NCI-H1417 treated with DMSO at 0.1 percent for 48 hours (cell line): ENCODE data around the gene METTL26.

ENCODE experiments used
- DNase-seq: peaks from one replicate; lab custom pipeline; 2025; lab: John Stamatoyannopoulos, UW

Gene METTL26

DNA sequence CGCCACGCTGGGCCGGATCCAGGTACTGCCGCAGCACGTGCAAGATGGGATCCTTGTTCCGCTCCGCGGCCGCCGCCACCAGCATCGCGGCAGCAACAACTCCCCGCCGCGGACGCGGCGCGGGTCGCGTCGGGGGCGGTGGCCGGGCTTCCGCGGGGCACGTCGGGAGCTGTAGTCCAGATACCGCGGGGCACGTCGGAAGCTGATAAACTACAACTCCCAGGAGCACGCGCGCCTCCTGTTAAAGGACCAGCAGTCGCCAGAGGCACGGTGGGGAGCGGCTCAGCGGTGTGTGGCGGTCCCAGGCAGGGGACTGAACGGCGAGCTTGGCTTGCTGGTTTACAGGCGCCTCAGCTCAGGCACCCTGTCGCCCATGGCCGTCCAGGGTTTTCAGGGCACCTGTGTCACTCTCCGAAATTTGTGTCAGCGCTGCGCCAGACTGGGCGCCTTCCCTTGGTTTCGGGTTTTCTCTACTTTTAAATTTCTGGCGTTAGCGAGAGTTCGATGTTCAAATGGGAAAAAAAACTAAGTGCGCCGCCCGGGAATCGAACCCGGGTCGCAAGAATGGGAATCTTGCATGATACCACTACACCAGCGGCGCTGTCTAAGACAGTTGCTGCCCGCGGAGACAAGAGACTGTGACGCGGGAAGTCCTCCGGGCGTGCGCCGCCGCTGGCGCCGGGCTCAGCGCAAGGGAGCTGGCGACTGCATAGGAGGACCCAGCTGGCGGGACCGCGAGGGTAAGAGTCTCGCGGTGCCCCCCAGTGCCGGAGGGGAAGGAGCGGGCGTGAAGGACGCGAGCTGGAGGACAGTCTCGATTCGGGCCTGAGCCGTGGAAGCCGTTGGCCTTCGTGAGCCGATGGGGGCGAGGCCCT is at the start of gene METTL26:
Gene METTL26 (minus strand): TSS at position 100 of the 875 bp plus-strand sequence. CDS start 15 bp downstream, at position 85.
- peak; percentile 86 for DNase-seq

DNA sequence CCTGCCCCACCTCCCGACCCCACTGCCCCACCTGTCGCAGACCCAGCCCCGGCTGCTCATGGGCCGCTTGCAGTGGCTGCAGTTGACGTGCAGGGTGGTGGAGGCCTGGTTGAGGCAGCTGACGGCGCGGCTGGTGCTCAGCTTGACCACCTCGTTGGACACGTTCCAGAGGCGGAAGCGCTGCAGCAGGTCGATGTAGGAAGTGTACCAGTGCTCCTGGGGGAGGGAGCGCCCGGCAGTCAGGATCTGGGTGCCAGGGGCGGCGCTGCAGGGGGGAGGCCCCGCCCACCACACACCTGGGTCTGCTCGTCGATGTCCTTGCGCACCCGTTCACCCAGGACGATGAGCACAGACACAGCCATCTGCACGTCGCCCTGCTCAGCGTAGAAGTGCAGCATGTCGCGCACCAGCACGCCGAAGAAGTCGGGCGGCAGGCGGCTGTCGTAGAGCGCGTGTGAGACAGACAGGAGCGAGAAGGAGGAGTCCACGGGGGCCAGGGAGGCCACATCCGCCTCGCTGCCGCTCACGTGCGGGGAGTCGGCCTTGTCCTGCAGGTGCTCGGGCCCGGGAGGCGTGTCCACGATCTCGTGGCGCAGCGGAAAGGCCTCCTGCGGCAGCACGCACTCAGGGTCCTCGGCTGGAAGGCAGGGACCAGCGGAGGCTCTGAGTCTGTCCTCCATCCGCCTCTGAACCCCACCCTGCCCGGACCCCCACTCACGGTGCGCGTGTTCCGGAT is 49.0 kb upstream of the METTL26 start:
- peak; percentile 59 for DNase-seq

DNA sequence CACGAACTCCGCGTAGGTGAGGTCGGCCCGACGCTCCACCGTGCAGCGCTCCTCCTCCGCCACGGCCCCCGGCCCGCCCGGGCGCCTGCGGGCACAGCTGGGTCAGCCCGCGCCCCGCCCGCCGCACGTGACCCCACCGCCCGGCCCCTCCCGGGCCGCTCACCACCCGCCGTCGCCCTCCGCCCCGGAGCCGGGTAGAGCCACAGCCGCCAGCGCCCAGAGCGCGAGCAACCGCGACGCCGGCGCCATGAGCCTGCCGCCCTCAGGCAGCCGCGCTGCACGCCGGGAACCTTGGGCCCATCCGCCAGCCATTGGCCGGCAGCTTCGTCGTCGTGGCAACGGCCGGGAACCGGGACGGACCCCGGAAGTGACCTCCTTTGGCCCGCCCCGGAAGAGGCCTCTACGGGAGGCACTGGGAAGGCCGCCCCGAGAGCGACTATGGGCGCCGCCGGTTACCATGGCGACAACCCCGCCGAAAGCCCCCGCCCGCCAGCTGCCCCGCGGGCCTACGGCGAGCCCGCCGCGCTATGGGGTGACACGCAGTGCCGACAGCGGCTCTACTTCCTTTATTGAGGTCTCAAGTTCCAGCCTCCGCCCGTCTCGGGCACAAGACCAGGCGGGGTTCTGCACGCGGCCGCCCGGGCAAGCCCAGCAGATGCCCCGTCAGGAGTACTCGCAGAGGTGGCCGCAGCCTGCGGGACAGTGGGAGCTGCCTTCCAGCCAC is 48.1 kb upstream of the METTL26 start, which contains the start of gene JMJD8:
Gene JMJD8 (minus strand): TSS at position 264 of the 724 bp plus-strand sequence. CDS start 15 bp downstream, at position 249.
- peak; percentile 56 for DNase-seq

DNA sequence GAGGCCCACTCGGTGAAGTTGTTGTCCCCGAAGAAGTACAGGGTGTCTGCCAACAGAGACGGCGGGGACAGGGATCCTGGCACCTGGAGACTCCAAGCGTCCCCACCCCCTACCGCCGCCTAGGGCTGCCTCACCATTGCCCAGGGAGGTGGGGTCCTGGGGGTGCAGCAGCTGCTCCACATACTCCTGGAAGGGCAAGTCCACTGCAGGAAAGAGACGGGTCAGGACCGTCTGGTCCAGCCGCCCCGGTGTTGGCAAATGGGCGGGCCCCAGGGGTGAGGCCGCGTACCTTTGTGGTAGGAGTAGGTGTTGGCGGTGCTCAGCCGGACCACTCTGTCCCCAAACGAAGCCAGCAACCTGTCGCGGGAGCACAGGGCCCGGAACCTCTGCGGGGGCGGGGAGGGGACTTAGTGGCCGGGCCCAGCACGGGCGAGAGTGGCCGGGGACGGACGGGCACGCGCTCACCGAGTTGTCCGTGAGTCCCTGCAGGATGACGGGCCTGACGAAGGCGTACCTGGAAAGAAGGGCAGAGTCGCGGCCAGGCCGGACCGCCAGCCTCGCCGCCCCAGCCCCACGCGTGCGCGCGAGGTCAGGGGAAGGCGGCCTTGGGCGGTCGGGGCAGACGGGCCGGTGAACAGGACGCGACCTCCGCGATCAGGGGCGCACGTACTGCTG is 47.4 kb upstream of the METTL26 start:
- DNase-seq = no peak

DNA sequence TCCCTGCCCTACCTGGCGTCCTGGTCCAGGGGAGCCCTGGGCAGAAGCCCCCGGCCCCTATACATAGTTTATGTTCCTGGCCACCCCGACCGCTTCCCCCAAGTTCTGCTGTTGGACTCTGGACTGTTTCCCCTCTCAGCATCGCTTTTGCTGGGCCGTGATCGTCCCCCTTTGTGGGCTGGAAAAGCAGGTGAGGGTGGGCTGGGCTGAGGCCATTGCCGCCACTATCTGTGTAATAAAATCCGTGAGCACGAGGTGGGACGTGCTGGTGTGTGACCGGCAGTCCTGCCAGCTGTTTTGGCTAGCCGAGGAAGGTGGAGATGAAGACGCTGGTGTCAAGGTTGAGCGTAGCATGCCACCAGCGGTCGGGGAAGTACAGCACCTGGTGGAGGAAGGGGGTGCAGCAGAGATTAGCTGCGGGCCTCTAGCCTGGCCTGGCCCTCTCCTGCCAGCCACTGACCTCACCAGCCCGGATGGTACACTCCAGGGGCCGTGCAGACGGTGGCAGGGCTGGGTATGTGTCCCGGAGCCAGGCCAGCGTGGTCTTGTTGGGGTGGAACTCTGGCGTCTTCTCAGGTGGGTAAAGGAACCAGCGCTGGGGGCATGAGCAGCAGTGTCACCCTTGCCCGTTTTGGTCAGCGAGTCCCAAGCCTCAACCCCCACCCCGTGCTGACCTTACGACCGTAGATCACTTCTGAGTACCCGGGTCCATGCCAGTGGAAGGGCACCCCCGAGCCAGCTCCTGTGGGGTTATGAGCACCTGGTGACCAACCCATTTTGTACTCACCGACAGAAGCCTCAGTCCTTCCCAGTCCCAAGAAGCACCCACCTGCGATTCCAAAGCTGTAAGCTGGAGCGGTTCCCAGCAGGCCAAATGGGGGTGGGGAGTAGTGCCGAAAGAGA is 46.6 kb upstream of the METTL26 start:
- DNase-seq = no peak

DNA sequence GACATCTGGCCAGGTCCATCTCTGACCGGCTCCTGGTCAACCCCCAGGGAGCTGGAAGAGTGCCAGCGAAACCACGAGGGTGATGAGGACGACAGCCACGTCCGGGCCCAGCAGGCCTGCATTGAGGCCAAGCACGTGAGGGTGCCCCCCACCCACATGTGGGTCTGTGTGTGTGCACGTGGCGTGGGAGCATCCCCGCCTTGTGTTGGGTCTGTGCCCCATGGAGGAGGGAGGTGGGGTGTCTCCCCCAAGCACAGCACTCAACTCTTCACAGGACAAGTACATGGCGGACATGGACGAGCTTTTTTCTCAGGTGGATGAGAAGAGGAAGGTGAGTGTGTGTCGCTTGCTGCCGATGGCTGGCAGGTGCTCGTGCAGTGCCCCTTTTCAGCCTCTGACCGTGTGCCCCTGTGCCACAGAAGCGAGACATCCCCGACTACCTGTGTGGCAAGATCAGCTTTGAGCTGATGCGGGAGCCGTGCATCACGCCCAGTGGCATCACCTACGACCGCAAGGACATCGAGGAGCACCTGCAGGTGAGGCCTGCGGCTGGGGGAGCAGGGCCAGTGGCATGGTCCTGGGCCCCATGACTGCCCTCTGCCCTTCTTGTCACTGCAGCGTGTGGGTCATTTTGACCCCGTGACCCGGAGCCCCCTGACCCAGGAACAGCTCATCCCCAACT is 45.8 kb upstream of the METTL26 start:
- DNase-seq = no peak

DNA sequence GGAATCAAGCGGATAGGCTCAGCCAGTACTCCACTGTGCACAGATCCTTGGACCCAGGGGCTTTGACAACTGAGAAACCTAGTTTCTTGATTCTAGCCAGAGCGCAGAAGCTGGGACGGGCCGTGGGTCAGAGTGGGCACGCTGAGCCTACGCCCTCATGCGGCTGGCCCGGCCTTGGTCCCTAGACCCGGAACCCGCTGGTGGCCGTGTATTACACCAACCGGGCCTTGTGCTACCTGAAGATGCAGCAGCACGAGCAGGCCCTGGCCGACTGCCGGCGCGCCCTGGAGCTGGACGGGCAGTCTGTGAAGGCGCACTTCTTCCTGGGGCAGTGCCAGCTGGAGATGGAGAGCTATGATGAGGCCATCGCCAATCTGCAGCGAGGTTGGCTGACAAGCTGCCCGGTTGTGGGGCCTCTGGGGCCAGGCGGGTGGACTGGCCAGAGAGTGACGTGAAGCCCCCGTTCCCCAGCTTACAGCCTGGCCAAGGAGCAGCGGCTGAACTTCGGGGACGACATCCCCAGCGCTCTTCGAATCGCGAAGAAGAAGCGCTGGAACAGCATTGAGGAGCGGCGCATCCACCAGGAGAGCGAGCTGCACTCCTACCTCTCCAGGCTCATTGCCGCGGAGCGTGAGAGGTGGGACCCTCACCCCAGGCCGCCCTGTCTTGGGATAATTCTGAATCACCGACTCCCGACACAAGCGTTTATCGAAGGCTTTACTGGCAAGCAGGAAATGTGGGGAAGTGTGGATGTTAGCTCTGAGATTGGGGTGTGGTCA is 45.1 kb upstream of the METTL26 start:
- no peak for DNase-seq

DNA sequence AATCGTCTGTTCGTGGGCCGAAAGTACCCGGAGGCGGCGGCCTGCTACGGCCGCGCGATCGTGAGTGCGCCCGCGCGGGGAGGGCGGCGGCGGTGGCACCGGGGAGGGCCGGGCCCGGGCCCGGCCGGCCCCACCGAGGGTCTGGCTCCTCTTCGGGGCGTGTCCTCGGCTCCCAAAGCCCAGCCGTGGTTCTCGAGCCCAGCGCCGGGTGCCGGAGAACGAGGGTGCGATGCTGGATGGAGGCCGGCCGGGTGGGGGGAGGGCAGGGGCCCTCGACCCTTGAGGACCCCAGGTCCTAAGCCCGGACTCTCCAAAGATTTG is 44.5 kb upstream of the METTL26 start:
- no peak for DNase-seq

DNA sequence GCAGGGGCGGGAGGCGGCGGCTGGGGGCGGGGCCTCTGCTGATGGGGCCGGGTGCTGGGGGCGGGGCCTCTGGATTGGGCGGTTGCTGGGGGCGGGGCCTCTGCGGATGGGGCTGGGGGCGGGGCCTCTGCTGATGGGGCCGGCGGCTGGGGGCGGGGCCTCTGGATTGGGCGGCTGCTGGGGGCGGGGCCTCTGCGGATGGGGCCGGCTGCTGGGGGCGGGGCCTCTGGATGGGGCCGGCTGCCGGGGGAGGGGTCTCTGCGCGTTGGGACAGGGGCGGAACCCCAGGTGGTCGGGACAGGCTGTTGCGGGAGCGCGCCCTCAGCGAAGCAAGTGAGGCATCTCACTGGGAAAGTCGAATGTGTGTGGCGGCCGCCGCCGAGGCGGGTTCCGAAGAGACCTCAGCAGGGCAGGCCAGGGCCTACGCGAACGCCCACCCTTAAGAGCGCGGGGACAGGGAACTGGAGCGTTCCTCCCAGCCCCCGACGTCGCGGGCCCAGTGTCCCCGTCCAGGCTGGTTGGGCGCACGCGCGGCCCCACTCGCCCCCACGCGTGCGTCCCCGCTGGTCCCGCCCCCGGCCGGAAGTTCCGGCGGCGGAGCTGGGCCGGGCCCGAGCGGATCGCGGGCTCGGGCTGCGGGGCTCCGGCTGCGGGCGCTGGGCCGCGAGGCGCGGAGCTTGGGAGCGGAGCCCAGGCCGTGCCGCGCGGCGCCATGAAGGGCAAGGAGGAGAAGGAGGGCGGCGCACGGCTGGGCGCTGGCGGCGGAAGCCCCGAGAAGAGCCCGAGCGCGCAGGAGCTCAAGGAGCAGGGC is 43.9 kb upstream of the METTL26 start, which contains the start of gene STUB1:
Gene STUB1 (plus strand): TSS at position 597 of the 811 bp plus-strand sequence. CDS start 116 bp downstream, at position 713.
- no peak for DNase-seq

DNA sequence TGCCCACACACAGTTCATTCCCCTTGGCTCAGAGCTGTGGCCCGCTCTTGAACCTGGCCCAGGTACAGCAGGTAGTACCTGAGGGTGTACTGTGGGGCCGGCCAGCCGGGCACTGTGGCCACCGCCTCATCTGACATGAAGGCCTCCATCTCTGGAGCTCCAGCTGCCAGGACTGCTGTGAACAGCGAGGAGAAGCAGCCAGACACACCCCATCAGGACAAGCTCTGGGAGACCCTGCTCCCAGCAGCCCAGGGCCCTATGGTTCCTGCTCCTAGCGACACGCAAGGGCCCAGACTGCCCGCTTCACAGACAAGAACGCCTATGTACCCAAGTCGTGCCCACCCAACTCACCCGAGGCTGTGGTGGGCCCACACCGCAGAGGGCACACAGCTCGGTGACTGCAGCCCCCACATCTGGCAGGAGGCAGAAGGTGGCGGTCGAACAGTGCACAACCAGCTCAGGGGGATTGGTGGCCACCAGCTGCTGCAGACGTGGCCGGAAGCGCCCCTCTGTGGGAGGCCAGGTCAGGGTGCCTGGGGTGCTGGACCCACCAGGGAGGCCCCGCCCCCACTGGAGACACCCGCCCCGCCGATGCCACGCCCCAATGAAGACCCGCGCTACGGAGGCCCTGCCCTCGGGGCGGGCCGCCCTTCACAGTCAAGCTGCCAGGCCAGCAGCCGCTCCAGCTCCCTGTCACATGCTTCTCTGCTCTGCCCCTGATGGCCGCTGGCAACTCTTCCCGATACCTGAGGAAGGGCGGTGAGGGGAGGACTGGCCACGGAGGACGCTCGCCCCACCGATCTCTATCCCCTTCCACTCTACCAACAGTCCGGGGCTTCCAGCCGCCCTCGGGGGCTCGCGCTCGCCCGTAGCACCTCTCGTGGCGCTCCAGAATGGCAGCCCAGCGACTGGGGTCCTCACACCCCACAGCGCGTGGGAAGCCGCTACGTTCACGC is 43.0 kb upstream of the METTL26 start:
- peak; percentile 17 for DNase-seq

DNA sequence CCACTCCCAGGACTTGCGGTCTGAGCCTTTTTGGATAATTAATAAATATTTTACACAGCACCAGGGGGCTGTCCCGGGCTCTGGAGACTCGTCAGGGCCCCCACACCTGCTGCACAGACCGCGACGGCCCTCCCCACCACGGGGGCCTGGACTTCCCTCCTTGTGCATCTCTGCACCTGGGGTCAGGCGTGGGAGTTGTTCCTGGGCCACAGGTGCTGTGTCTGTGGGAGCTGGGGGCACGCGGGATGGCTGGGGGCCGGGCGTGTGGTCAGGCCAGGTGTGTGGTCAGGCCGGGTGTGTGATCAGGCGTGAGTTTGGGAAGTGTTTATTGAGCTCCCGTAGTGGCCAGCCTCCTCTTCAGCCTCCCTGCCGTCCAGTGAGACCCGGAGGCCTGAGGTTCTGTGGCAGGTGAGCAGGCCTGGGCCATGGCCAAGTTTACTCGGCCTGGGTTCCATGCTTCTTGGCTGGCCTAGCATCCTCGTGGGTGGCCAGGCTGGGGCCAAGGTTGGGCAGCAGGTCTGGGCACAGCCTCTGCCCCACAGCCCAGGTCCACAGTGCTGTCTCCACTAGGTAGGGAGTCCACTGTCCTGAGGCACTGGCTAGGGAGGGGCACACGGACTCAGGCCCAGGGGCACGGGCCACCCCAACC is 42.2 kb upstream of the METTL26 start:
- DNase-seq = no peak

DNA sequence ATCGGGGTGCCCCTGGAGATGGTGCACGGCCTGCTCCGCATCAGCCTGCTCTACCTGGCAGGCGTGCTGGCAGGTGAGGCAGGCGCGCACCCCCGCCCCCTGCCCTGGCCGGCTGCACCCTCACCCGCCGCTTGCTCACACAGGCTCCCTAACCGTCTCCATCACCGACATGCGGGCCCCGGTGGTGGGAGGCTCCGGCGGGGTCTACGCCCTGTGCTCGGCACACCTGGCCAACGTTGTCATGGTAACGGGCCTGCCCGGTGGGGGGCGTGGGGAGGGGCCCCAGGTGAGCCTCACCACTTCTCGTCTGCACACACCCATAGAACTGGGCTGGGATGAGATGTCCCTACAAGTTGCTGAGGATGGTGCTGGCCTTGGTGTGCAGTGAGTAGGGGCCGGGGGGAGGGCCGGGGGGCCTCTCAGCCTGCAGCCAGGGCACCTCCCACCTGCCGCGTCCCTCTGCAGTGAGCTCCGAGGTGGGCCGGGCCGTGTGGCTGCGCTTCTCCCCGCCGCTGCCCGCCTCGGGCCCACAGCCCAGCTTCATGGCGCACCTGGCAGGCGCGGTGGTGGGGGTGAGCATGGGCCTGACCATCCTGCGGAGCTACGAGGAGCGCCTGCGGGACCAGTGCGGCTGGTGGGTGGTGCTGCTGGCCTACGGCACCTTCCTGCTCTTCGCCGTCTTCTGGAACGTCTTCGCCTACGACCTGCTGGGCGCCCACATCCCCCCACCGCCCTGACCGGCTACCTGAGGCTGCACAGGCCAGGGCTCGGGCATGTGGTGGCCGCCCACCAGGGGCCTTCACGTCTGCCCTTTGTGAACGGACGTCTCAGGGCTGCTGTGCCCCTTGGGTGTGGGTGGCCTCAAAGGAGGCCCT is 41.4 kb upstream of the METTL26 start:
- peak; percentile 34 for DNase-seq

DNA sequence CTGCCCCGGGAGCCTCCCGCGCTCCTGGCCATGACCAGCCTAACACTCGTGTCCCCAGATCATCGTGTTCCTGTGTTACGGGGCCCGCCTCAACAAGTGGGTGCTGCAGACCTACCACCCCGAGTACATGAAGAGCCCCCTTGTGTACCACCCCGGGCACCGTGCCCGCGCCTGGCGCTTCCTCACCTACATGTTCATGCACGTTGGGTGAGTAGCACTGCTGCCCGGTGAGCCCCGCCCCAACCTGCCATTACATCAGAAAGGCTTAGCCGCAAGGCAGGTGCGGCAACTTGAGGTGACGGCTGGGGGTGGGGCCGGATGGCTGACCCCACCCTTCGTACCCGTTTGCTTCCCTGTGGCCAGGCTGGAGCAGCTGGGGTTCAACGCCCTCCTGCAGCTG is 40.8 kb upstream of the METTL26 start:
- DNase-seq = peak; percentile 55

DNA sequence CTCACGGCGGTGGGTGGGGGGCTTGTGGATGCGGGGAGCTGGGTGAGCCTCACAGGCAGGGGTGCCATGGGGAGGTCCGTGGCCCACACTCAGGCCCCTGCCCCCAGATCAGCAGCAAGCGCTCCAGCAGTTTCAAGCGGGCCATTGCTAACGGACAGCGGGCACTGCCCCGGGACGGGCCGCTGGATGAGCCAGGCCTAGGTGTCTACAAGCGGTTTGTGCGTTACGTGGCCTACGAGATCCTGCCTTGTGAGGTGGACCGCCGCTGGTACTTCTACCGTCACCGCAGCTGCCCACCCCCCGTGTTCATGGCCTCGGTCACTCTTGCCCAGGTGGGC is 40.4 kb upstream of the METTL26 start:
- DNase-seq = no peak

DNA sequence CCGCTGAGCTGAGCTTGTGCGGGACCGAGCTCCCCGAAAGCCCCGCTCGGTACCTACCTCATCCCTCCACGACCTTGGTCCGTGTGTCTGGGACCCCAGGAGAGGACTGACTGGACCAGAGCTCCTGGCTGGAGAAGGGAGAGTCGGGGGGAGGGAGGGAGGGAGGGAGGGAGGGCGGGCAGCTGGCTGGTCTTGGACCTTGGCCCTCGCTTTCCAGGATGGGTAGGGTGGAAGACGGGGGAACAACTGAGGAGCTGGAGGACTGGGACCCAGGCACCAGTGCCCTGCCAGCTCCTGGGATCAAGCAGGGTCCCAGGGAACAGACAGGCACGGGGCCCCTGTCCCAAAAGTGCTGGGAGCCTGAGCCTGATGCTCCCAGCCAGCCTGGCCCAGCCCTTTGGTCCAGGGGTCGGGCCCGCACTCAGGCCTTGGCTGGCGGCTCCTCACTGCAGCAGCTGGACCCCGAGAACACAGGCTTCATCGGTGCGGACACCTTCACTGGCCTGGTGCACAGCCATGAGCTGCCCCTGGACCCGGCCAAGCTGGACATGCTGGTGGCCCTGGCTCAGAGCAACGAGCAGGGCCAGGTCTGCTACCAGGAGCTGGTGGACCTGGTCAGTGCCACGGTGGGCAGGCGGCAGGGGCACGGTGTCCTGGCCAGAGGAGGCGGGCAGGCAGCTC is 39.9 kb upstream of the METTL26 start:
- no peak for DNase-seq
